ENCODE data around the gene SPON1.
"Not testable (repeated sequence)": the region's sequence is repeated elsewhere in the genome, so short reads cannot be mapped to it uniquely, and the experiment has no call there.

SPON1 gene

GRCh38 chr11:13962562-13963168, at the start of gene SPON1:
SPON1 (plus strand) TSS chr11:13962723; CDS start chr11:13962905, 182 bp downstream.
- DNase-seq, result no peak

GRCh38 chr11:13917264-13917663, 45.3 kb upstream of the SPON1 start:
- no peak for DNase-seq

GRCh38 chr11:13917904-13918303, 44.6 kb upstream of the SPON1 start:
- no peak for DNase-seq

GRCh38 chr11:13920756-13921155, 41.8 kb upstream of the SPON1 start:
- DNase-seq, result no peak

- DNase-seq, result no peak
Measured at GRCh38 chr11:13921545-13921944, 41.0 kb upstream of the SPON1 start.

- DNase-seq, result no peak
Measured at GRCh38 chr11:13923182-13923581, 39.3 kb upstream of the SPON1 start.

GRCh38 chr11:13923716-13924650, 38.5 kb upstream of the SPON1 start:
- DNase-seq, result no peak

- no peak for DNase-seq
Measured at GRCh38 chr11:13924801-13925327, 37.7 kb upstream of the SPON1 start.

- DNase-seq, result not testable (repeated sequence)
Measured at GRCh38 chr11:13926366-13926765, 36.2 kb upstream of the SPON1 start.

GRCh38 chr11:13926981-13927380, 35.5 kb upstream of the SPON1 start:
- no peak for DNase-seq

- no peak for DNase-seq
Measured at GRCh38 chr11:13927481-13927880, 35.0 kb upstream of the SPON1 start.

GRCh38 chr11:13928566-13929251, 33.8 kb upstream of the SPON1 start:
- no peak for DNase-seq

- no peak for DNase-seq
Measured at GRCh38 chr11:13929395-13929891, 33.1 kb upstream of the SPON1 start.

GRCh38 chr11:13931356-13931755, 31.2 kb upstream of the SPON1 start:
- no peak for DNase-seq

- not testable (repeated sequence) for DNase-seq
Measured at GRCh38 chr11:13937154-13937553, 25.4 kb upstream of the SPON1 start.

GRCh38 chr11:13938829-13939228, 23.7 kb upstream of the SPON1 start:
- not testable (repeated sequence) for DNase-seq

GRCh38 chr11:13939961-13940906, 22.3 kb upstream of the SPON1 start:
- DNase-seq, result no peak

- DNase-seq, result no peak
Measured at GRCh38 chr11:13940907-13941256, 21.6 kb upstream of the SPON1 start.

- no peak for DNase-seq
Measured at GRCh38 chr11:13941775-13942174, 20.7 kb upstream of the SPON1 start.

- no peak for DNase-seq
Measured at GRCh38 chr11:13942378-13942777, 20.1 kb upstream of the SPON1 start.

- no peak for DNase-seq
Measured at GRCh38 chr11:13942971-13943381, 19.5 kb upstream of the SPON1 start.

- DNase-seq, result no peak
Measured at GRCh38 chr11:13944016-13944415, 18.5 kb upstream of the SPON1 start.
